Measurements from ENCODE around the gene GRIN2D.
"Not testable (repeated sequence)": the region's sequence is repeated elsewhere in the genome, so short reads cannot be mapped to it uniquely, and the experiment has no call there.

GRIN2D gene

GRCh38 chr19:48371367-48371766, 22.1 kb upstream of the GRIN2D start:
- DNase-seq (ENCODE audit: low read depth in 2 of 2, low spot score in 1 of 2), result no peak

GRCh38 chr19:48371771-48372170, 21.7 kb upstream of the GRIN2D start:
- DNase-seq (ENCODE audit: low read depth in 2 of 2, low spot score in 1 of 2), result not testable (repeated sequence)

DNA sequence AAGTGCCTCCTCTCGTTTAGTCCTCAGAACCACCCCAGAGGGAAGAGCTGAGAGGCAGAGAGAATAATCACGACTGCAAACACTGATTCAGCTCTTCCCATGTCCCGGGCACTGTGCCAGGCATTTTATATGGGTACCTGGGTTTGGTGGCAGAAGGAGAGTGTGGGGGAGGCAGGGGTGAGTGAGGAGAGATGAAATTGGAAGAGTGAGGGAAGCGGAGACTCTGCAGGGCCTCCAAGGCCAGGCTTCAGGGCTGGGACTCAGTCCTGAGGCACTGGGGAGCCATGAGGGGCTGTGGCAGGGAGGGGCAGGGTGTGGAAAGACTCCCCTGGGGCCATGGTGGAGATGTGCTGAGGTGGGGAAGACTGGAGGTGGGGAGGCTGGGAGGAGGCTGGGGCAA, 20.6 kb upstream of the GRIN2D start:
- no peak for DNase-seq (ENCODE audit: low read depth in 2 of 2, low spot score in 1 of 2)

- no peak for DNase-seq (ENCODE audit: low read depth in 2 of 2, low spot score in 1 of 2)
Observed at GRCh38 chr19:48373567-48373966, 19.9 kb upstream of the GRIN2D start.

DNA sequence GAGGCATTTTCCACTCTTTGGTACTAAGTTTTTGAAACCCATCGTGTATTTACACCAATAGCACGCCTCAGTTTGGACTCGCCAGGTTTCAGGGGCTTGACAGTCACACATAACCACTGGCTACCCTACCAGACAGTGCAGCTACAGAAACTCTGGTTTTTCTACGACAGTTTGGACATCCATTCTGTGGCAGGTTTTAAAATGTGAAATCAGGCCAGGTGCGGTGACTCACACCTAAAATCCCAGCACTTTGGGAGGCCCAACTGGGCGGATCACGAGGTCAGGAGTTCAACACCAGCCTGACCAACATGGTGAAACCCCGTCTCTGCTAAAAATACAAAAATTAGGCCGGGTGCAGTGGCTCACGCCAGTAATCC, 15.3 kb upstream of the GRIN2D start:
- DNase-seq (ENCODE audit: low read depth in 2 of 2, low spot score in 1 of 2), result no peak

DNA sequence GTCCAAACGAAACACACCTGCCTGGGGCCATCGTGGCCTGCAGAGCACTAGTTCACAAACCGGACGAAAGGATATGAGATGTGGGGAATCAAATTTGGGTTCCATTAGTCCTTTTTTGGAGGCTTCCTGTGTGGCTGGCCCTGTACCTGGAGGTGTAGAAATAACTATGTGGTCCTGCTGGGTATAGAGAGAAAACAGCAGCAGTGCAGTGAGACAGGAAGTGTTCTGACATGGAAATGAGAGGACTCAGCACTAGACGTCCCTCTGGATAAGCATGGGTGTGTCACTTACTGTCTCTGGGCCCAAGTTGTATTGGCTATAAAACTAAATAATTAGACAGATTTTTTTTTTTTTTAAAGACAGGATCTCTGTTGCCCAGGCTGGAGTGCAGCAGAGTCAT, 14.4 kb upstream of the GRIN2D start:
- no peak for DNase-seq (ENCODE audit: low read depth in 2 of 2, low spot score in 1 of 2)

DNA sequence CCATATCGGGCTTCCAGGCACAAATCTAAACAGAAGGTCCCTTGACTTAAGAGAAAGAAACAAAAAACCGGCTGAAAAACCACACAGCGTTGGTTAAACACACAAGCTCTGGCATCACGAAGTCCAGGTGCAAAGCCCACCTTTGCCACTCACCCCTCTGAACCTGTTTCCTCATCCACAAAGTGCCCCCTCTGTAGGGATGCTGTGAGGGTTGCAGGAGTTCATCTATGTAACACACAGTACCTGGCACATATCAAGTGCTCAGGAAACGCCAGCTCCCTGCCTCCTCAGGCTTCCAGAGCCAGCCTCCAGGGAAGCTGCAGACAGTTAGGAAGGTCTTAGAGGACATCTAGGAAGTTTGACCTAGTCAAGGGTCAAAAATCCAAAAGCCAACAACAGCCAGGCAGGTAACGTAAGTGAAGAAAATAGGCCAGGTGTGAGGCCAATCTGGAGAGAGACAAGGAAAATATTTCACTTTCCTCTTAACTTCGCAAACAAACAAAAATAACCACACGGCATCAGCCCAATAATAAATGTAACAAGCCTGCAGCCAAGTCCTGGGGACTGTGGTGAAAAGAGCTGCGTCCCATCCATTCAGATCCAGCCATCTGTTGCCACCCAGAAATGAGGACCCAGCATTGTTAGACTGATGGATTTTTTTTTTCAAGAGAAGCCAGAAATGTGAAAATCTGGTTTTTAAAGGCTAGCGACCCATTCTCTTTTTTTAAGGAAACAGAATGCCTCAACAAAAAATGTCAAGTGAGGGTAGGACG, 12.1 kb upstream of the GRIN2D start:
- no peak for DNase-seq (ENCODE audit: low read depth in 2 of 2, low spot score in 1 of 2)

GRCh38 chr19:48382286-48382685, 11.2 kb upstream of the GRIN2D start:
- DNase-seq (ENCODE audit: low read depth in 2 of 2, low spot score in 1 of 2), result no peak

GRCh38 chr19:48385461-48386087, 7.9 kb upstream of the GRIN2D start:
- DNase-seq (ENCODE audit: low read depth in 2 of 2, low spot score in 1 of 2), result no peak

DNA sequence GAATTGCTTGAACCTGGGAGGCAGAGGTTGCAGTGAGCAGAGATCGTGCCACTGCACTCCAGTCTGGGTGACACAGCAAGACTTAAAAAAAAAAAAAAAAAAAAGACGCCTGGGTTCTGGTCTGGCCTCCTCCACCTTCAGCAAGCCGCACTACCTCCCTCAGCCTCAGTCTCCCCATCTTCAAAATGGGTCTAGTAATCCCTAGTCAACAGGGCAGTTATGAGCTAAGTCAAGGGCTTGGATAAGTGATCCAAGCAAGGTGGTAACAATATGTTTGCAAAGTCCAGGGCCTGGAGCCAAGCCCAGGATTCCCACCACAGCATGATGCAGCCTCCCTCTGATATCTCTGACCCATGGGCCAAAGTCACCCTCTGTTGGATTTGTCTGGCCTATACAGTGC, 6.5 kb upstream of the GRIN2D start:
- DNase-seq (ENCODE audit: low read depth in 2 of 2, low spot score in 1 of 2), result no peak

DNA sequence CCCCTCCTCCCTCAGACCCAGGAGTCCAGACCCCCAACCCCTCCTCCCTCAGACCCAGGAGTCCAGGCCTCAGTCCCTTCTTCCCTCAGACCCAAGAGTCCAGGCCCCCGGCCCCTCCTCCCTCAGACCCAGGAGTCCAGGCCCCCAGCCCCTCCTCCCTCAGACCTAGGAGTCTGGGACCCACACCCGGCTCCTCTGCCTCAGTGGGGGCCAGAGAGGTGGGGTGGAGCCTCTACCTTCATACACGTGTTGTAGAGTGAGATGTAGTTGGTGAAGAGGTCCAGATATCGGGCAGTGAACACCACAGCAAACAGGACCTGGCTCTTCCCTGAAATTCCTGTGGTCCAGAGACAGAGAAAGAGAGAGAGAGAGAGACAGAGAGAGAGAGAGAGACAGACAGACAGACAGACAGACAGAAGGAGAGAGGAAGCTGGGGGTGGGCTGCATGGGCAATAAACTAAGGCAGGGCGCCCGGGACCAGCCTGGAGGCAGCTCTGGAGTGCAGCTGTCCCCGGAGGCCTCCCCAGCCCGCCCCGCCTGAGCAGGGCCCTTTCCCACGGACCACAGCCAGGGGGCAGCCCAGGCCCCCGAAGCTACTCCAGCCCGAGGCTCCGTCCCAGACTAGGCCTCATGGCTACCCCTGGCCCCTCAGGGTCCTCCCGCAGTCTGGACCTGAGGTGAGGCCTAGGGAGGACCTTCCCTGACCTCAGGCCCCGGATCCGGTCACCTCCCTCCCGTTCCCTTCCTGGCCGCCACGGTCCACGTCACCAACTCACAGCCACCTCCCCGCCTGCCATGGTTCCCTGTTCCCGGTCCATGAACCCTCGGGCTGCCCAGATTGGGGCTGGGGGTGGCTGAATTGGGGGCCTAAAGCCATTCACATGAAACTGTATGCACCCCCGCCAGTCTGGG, 3.0 kb upstream of the GRIN2D start:
- DNase-seq (ENCODE audit: low read depth in 2 of 2, low spot score in 1 of 2), result peak in 1 of 2 donors; percentile 36

GRCh38 chr19:48391100-48392005, 2.1 kb upstream of the GRIN2D start, which contains the start of gene KDELR1:
KDELR1 (minus strand) TSS chr19:48391551; CDS start chr19:48391358, 193 bp downstream.
- peak; percentile 43 to 47 for DNase-seq (ENCODE audit: low read depth in 2 of 2, low spot score in 1 of 2)

DNA sequence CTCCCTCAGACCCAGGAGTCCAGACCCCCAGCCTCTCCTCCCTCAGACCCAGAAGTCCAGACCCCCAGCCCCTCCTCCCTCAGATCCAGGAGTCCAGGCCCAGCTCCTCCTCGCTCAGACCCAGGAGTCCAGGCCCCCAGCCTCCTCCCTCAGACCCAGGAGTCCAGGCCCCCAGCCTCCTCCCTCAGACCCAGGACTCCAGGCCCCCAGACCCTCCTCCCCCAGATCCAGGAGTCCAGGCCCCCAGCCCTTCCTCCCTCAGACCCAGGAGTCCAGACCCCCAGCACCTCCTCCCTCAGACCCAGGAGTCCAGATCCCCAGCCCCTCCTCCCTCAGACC, 1.5 kb upstream of the GRIN2D start:
- DNase-seq (ENCODE audit: low read depth in 2 of 2, low spot score in 1 of 2), result not testable (repeated sequence)

- DNase-seq (ENCODE audit: low read depth in 2 of 2, low spot score in 1 of 2), result no peak
Observed at GRCh38 chr19:48392860-48393558, 459 bp upstream of the GRIN2D start.

DNA sequence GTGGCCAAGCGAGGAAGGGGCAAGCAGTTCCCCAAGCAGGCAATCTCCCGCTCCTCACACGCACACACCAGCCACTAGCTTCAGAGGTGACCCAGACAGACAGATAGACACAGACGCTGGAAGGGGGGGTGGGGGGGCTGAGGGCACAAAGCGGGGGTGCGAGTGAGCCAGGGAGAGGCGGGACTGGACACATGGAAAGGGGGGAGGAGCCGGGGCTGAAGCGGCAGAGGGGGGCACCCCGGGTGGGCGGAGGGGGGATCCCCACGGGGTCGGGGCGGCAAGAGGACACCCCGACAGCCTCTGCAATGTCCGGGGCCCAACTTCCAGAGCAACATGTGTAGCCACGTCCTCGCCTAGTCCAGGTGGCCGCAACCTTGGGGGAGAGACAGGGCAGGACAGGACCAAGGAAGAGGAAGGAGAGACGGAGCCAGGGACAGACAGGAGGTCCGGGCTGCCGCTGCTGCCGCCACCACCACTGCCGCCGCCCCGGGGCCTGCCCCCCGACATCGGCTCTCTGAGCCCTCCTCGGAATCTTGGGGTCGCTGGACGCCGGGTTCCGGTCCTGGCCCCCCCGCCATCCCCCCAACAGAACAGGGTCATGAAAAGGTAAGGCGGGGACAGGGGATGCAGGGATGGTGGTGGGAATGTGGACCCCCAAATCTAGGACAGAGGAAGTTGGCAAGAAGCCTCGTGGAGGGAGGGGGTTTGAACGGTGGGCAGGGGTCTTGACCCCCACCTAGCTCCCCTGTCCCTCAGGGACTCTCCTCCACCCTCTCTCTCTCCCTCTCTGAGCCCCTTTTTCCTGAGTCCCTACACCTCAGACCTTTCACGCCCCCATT, 1.1 kb downstream of the GRIN2D start:
- no peak for DNase-seq (ENCODE audit: low read depth in 2 of 2, low spot score in 1 of 2)

DNA sequence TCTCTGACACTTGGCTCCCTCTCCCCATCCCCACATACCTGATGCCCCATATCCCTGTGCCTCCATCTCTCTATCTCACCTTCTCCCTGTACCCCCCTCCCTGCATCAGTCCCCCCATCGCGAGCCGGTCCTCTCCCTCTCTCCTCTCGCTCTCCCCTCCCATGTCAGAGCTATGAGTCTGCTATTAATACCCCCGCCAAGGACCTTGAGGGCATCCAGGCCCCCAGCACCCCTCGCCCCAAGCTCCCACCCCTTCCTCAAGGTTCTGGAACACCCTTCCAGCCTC, 1.6 kb downstream of the GRIN2D start:
- DNase-seq (ENCODE audit: low read depth in 2 of 2, low spot score in 1 of 2), result no peak

DNA sequence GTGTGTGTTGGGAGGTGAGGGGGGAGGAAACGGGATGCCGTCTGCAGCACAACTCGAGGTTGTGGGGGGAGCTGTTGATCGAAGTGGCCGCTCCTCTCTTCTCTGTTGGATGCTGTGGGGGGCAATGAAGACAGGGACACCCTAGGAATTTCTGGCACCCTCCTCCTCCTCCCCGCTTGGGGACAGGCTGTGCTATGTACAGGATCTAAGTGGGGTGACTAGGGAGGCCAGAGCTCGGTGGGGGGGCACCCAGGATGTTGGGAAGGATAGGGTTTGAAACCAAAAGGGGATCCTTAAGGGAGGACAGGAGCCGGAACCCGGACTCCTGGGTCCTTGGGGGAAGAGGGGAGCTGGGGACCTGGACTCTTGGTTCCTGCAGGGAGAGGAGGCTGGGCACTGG, 2.0 kb downstream of the GRIN2D start:
- no peak for DNase-seq (ENCODE audit: low read depth in 2 of 2, low spot score in 1 of 2)

GRCh38 chr19:48396016-48396823, 2.8 kb downstream of the GRIN2D start:
- DNase-seq (ENCODE audit: low read depth in 2 of 2, low spot score in 1 of 2), result no peak

DNA sequence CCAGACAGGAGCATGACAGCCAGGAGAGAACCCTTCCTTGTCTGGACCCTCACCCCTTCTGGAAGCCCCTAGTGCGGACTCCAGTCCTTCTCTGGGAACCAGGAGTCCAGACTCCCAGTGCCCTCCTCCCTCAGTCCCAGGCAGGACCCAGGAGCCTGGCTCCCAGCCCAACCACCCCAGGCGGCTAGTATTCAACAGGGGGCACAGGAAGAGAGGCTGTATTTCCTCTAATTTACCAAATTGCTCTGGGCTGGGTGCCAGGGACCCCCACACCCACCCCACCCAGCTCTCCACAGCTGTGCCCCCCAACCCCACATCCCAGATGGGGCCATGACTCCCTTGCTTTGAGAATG, 3.3 kb downstream of the GRIN2D start:
- no peak for DNase-seq (ENCODE audit: low read depth in 2 of 2, low spot score in 1 of 2)

Measured in stimulated activated CD8-positive, alpha-beta memory T cell treated with anti-CD3 and anti-CD28 coated beads, Interleukin-4, amount 100 ng/mL, for 4 hours (primary cell).